Glutamatergic neuron (in vitro differentiated cells): ENCODE results near the gene KDM1A. TPM values are rescaled to one million over a fixed set of nuclear protein-coding genes. Genes with fewer than 3 reads are reported as not detected.
A peak's percentile ranks its signal among the peaks of the same experiment; 100 is the strongest.

ENCODE experiments used
- DNase-seq: peaks from one replicate; pipeline ENCODE4 v3.0.0; 2022
- H3K27ac Mint-ChIP-seq: one replicate; pipeline ENCODE4 v1.8.0; 2020; ENCODE audit warnings: mild to moderate bottlenecking, mixed read lengths, inconsistent platforms; ENCODE audit not compliant: unreplicated experiment
- H3K27me3 Mint-ChIP-seq: one replicate; pipeline ENCODE4 v1.8.0; 2020; ENCODE audit warnings: mild to moderate bottlenecking, moderate library complexity, mixed read lengths, inconsistent platforms; ENCODE audit not compliant: unreplicated experiment
- H3K36me3 Mint-ChIP-seq: one replicate; pipeline ENCODE4 v1.8.0; 2020; ENCODE audit warnings: mild to moderate bottlenecking, mixed read lengths, inconsistent platforms; ENCODE audit not compliant: unreplicated experiment
- H3K4me1 Mint-ChIP-seq: one replicate; pipeline ENCODE4 v1.8.0; 2020; ENCODE audit warnings: mild to moderate bottlenecking, low read depth, mixed read lengths, inconsistent platforms; ENCODE audit not compliant: unreplicated experiment
- H3K4me3 Mint-ChIP-seq: one replicate; pipeline ENCODE4 v1.8.0; 2020; ENCODE audit warnings: mild to moderate bottlenecking, mixed read lengths, inconsistent platforms; ENCODE audit not compliant: unreplicated experiment
- H3K9me3 Mint-ChIP-seq: one replicate; pipeline ENCODE4 v1.8.0; 2020; ENCODE audit warnings: mild to moderate bottlenecking, moderate library complexity, mixed read lengths, inconsistent platforms; ENCODE audit not compliant: unreplicated experiment
- total RNA-seq: library from RNA; stranded (reverse); fragmentation: NEBNext Ultra II Directional; extraction: Animal tissue kit (Norgen Biotek cat#: 25700); gene quantifications from one replicate; pipeline ENCODE4 v1.2.1, GENCODE V29; 2021; ENCODE audit not compliant: unreplicated experiment
- TF ChIP-seq, protein P1 (sequence below): fragments of 200-600 bp; sonication (generic); IDR thresholded peaks from one replicate; pipeline ENCODE4 v1.5.0; 2021; ENCODE audit not compliant: partially characterized antibody, unreplicated experiment

Gene KDM1A
- total RNA-seq, 1 donor from 2014 or later, result 301 TPM

GRCh38 chr1:23099171-23099536 is 79.9 kb downstream of the KDM1A start:
- Mint-ChIP-seq H3K4me1 (peaks cover 42% of the 10 kb centered on the region), H3K27ac (peak overlapping the region; percentile 44), H3K36me3 (peaks cover 5% of the 10 kb centered on the region), H3K27me3 (peaks cover 4% of the 10 kb centered on the region), H3K9me3 (peaks cover 8% of the 10 kb centered on the region), H3K4me3 (peak overlapping the region; percentile 19)
- DNase-seq, result no peak
- TF ChIP-seq, protein P1, sequence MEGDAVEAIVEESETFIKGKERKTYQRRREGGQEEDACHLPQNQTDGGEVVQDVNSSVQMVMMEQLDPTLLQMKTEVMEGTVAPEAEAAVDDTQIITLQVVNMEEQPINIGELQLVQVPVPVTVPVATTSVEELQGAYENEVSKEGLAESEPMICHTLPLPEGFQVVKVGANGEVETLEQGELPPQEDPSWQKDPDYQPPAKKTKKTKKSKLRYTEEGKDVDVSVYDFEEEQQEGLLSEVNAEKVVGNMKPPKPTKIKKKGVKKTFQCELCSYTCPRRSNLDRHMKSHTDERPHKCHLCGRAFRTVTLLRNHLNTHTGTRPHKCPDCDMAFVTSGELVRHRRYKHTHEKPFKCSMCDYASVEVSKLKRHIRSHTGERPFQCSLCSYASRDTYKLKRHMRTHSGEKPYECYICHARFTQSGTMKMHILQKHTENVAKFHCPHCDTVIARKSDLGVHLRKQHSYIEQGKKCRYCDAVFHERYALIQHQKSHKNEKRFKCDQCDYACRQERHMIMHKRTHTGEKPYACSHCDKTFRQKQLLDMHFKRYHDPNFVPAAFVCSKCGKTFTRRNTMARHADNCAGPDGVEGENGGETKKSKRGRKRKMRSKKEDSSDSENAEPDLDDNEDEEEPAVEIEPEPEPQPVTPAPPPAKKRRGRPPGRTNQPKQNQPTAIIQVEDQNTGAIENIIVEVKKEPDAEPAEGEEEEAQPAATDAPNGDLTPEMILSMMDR, result no peak

DNA sequence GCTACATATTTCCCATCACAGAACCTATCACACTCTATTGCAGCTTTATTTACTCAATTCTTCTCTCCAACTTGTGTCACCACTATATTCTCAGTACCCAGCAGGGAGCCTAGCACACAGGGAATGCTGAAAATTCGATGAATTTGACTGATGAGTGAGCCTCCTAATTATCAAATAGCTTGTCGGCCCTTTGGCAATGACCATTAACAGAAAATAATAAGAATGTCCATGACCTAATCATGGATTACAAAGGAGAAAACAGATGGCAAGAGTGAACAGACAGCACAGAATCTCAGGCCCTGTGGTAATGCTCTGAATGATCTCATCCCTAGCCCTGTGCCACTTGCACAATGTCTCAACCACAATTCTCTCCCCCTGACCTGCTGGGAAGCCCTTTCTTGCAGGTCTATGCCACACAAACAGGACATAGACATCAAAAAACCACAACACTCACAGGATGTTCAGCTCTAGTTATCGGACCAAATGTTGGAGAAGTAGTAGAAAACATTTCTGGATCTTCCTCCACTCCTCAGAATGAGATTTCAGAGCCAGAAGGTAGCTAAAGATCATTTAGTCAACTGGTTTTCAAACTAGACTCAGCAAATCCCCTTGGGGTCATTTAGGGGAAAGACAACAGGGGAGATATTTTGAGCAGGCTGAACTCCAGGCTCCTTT is 80.9 kb downstream of the KDM1A start:
- TF ChIP-seq, protein P1, result peak; percentile 22
- Mint-ChIP-seq H3K27me3 (peaks cover 4% of the 10 kb centered on the region), H3K27ac (peak overlapping the region; percentile 99), H3K36me3 (peaks cover 5% of the 10 kb centered on the region), H3K4me3 (peak overlapping the region; percentile 68), H3K9me3 (peaks cover 8% of the 10 kb centered on the region), H3K4me1 (peaks cover 42% of the 10 kb centered on the region)
- DNase-seq, result no peak

DNA sequence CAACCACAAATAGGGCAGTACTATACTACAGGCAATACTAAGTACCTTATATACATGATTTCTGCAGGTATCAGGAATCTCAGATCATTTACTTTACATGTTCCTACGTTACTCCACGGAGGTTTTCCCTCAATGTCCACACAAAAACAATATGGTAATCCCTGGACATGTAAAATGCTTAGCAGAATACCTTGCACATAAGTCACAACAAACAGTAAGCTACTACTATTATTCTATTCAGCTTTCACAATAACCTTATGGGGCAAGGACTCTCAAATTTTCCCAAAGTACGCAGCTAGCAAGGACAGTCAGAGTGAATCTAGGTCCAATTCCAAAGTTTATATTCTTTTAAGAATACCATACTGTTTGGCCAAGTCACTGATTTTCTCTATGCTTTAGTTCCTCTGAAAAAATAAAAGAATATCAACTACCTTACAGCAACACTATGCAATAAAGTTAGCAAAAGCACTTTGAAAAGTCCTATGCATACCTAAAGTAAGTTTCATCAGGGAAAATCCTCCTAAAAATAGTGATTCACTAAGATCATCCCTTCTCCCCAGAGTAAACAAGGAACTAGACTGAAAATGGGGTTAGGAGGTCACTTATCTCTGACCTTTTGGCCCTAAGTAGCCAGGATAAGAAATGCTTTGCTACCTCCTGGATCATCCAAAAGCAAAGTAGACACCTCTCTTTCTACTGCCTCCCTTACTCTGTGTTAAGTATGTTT is 82.0 kb downstream of the KDM1A start:
- H3K27ac Mint-ChIP-seq, result peak overlapping the region; percentile 99
- peak overlapping the region; percentile 31 for H3K4me3 Mint-ChIP-seq
- H3K27me3 Mint-ChIP-seq, result peaks cover 4% of the 10 kb centered on the region
- TF ChIP-seq, protein P1, result no peak
- H3K4me1 Mint-ChIP-seq, result peaks cover 42% of the 10 kb centered on the region
- no peak for DNase-seq
- peaks cover under 1% of the 10 kb centered on the region for H3K36me3 Mint-ChIP-seq
- H3K9me3 Mint-ChIP-seq, result peaks cover 8% of the 10 kb centered on the region

GRCh38 chr1:23101887-23102286 is 82.6 kb downstream of the KDM1A start:
- Mint-ChIP-seq H3K36me3 (no peaks in the 10 kb centered on the region), H3K27me3 (peaks cover 4% of the 10 kb centered on the region), H3K9me3 (peaks cover 8% of the 10 kb centered on the region), H3K4me3 (peak overlapping the region; percentile 16), H3K4me1 (peaks cover 42% of the 10 kb centered on the region), H3K27ac (peak overlapping the region; percentile 40)
- TF ChIP-seq, protein P1, result no peak
- DNase-seq, result no peak

DNA sequence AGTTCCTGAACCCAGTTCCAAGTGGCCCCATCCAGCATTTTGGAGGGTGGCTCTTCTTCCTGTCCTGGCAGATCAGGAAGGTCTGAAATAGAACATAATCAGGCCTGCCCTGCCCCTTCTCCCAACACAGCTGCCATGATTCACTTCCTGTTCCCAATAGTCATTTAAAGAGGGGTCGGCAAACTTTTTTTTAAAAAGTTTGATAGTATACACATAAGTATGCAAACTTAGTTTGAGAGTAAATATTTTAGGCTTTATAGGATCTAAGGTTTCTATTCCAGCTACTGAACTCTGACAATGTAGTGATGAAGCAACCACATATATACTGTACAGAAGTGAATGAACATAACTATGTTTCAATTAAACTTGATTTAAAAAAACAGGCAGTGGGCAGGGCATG is 83.0 kb downstream of the KDM1A start:
- TF ChIP-seq, protein P1, result no peak
- Mint-ChIP-seq H3K27me3 (peaks cover 4% of the 10 kb centered on the region), H3K4me1 (peaks cover 42% of the 10 kb centered on the region), H3K36me3 (no peaks in the 10 kb centered on the region), H3K4me3 (no peak overlapping the region), H3K27ac (no peak overlapping the region), H3K9me3 (peaks cover 8% of the 10 kb centered on the region)
- no peak for DNase-seq
